Esophagus squamous epithelium (tissue), 4 donors: ENCODE data around the gene CHRNB2.

Source experiments
- POLR2A ChIP-seq, 4 donors: fragments of 450-650 bp; IDR thresholded peaks; one replicate each; pipeline ENCODE4 v1.6.1; 2017; ENCODE audit warnings: antibody characterized with exemption in 4 of 4, mild to moderate bottlenecking in 4 of 4, moderate library complexity in 3 of 4
- TF ChIP-seq, protein P1 (sequence below), 6 experiments: fragments of 450-650 bp in 4 of 6; fragments of 200-600 bp in 2 of 6; sonication (generic) in 2 of 6; IDR thresholded peaks; one replicate each; pipeline ENCODE4 v1.5.1; 2016 to 2019; ENCODE audit warnings: antibody characterized with exemption in 6 of 6, mild to moderate bottlenecking in 4 of 6, moderate library complexity in 4 of 6

DNA sequence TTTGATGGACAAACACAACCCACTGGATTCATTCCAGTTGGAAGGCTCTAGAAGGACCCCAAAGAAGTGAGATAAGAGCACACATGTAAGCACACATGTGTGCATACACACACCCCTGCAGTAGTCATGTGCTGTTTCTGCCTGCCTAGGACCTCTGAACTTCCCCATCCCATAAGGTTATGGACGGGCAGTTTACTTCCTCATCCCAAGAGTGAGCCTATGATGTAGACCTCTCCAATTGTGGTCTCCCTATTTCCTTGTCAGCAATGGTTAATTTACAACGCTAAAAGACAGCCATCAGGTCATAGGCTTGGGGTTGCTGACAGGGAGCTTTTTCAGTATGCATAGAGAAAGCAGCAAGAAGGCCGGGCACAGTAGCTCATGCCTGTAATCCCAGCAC, 55.8 kb downstream of the CHRNB2 start:
- TF ChIP-seq, protein P1, sequence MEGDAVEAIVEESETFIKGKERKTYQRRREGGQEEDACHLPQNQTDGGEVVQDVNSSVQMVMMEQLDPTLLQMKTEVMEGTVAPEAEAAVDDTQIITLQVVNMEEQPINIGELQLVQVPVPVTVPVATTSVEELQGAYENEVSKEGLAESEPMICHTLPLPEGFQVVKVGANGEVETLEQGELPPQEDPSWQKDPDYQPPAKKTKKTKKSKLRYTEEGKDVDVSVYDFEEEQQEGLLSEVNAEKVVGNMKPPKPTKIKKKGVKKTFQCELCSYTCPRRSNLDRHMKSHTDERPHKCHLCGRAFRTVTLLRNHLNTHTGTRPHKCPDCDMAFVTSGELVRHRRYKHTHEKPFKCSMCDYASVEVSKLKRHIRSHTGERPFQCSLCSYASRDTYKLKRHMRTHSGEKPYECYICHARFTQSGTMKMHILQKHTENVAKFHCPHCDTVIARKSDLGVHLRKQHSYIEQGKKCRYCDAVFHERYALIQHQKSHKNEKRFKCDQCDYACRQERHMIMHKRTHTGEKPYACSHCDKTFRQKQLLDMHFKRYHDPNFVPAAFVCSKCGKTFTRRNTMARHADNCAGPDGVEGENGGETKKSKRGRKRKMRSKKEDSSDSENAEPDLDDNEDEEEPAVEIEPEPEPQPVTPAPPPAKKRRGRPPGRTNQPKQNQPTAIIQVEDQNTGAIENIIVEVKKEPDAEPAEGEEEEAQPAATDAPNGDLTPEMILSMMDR (IDR thresholded peaks at IDR 0.05) = no peak
- no peak for TF ChIP-seq POLR2A (IDR thresholded peaks at IDR 0.05)
